Mucosa of descending colon (tissue), 3 donors: Measurements from ENCODE around the gene EXOC1L. TPM values are rescaled to one million over a fixed set of nuclear protein-coding genes. Genes with fewer than 3 reads are reported as not detected.

Experiments
- ATAC-seq: fragments of 200-7000 bp; cut with Tn5 transposase; one replicate; pipeline ENCODE4 v1.9.1; 2020; ENCODE audit warnings: mild to moderate bottlenecking, moderate library complexity
- DNase-seq, 3 donors: peaks; one replicate each; pipeline ENCODE4 v3.0.0-alpha.2; 2020
- H3K36me3 ChIP-seq: fragments of 200-600 bp; one replicate; pipeline ENCODE4 v1.8.0; 2021; ENCODE audit warnings: low read depth, mild to moderate bottlenecking
- H3K4me1 ChIP-seq: fragments of 200-600 bp; one replicate; pipeline ENCODE4 v1.8.0; 2021; ENCODE audit warnings: low read depth, mild to moderate bottlenecking
- H3K4me3 ChIP-seq: fragments of 200-600 bp; one replicate; pipeline ENCODE4 v1.8.0; 2021; ENCODE audit warnings: mild to moderate bottlenecking
- H3K9me3 ChIP-seq: fragments of 200-600 bp; one replicate; pipeline ENCODE4 v1.8.0; 2021; ENCODE audit warnings: mild to moderate bottlenecking
- intact Hi-C, 2 donors: fragments of 100-400 bp; cut with DNase I in 1 of 2; cut with micrococcal nuclease in 1 of 2; formaldehyde crosslinking; loops; one replicate each; pipeline versions ENCODE4 v1.11.0 to v1.11.1; 2022; cut with DNase I, micrococcal nuclease
- total RNA-seq, 3 donors: library from RNA; stranded (reverse); fragmentation: NEBNext Ultra II Directional in 2 of 3; extraction: Animal tissue kit (Norgen Biotek cat#: 25700) in 2 of 3; gene quantifications; one replicate each; pipeline versions ENCODE4 v1.2.1 to v1.2.4, GENCODE V29; 2021 to 2023
- TF ChIP-seq, protein P1 (sequence below): fragments of 200-600 bp; IDR thresholded peaks from one replicate; pipeline ENCODE4 v1.8.0; 2022; ENCODE audit warnings: antibody characterized with exemption, mild to moderate bottlenecking
- donor health status: DM: no; HTN: no; CAD: no; lungs with moderate emphysema.
- donor health status: DM: no; HTN: no; CAD: no.
- donor health status: DM: no; HTN: yes; CAD: no.

EXOC1L gene
- total RNA-seq, 3 donors from 2014 or later, result not detected

DNA sequence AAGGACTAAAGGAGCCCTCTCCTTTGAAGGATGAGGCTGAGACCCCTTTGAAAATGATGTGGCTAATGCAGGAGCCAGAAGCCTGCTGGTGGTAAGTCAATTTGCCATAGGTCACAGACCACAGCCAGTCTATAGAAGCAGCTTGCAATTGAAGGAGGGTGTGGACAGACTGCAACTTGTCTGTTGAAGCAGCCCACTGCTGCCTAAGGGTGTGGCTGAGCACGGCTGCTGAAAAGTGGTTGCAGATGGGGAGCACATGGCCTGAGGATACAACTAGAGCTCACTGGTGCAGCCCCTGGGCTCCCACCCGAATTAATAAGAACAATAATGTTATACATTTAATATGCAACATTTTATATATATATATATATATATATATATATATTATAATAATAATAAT, 11.4 kb upstream of the EXOC1L start:
- Histone ChIP-seq H3K36me3 (no peaks in the 10 kb centered on the region), H3K9me3 (no peaks in the 10 kb centered on the region), H3K4me1 (no peaks in the 10 kb centered on the region), H3K4me3 (no peak overlapping the region)
- DNase-seq (no peak), ATAC-seq (no peak)
- TF ChIP-seq, protein P1, sequence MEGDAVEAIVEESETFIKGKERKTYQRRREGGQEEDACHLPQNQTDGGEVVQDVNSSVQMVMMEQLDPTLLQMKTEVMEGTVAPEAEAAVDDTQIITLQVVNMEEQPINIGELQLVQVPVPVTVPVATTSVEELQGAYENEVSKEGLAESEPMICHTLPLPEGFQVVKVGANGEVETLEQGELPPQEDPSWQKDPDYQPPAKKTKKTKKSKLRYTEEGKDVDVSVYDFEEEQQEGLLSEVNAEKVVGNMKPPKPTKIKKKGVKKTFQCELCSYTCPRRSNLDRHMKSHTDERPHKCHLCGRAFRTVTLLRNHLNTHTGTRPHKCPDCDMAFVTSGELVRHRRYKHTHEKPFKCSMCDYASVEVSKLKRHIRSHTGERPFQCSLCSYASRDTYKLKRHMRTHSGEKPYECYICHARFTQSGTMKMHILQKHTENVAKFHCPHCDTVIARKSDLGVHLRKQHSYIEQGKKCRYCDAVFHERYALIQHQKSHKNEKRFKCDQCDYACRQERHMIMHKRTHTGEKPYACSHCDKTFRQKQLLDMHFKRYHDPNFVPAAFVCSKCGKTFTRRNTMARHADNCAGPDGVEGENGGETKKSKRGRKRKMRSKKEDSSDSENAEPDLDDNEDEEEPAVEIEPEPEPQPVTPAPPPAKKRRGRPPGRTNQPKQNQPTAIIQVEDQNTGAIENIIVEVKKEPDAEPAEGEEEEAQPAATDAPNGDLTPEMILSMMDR, result no peak
- intact Hi-C loops, result no loop called here

DNA sequence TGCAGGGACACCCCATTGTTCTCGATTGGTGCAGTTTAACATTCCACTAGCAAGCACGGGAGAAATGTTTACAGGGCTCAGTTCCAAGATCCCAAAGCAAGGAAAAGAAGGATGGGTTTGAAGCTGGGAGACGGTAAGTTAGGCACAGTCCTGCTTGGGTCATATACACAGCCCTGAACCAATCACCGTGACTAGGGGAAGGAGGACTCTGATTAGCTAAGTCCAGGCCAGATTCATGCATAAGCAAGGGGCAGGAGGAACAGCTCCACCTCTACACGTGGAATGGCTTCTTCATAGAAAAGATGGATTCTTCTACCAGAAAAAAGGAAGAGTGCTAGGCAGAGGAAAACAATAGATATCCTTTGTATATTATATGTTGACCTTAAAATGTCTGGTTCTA, 11.0 kb upstream of the EXOC1L start:
- Histone ChIP-seq H3K9me3 (no peaks in the 10 kb centered on the region), H3K36me3 (no peaks in the 10 kb centered on the region), H3K4me3 (no peak overlapping the region), H3K4me1 (no peaks in the 10 kb centered on the region)
- TF ChIP-seq, protein P1, result no peak
- DNase-seq (no peak), ATAC-seq (no peak)
- intact Hi-C loops, result no loop called here

DNA sequence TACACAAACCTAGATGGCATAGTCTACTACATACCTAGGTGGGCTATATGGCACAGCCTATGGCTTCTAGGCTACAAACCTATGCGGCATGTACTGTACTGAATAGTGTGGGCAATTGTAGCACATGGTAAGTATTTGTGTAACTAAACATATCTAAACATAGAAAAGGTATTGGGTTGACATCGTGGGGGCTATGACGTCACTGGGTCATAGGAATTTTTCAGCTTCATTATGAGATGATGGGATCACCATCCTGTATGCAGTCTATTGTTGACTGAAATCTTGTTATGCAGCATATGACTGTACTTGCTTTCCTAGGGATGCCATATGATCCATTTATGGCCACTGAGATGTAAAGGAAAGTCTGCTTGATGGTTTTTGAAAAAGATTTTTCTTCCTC, 1.9 kb upstream of the EXOC1L start:
- DNase-seq (no peak), ATAC-seq (no peak)
- Histone ChIP-seq H3K4me3 (no peak overlapping the region), H3K9me3 (no peaks in the 10 kb centered on the region), H3K36me3 (no peaks in the 10 kb centered on the region), H3K4me1 (no peaks in the 10 kb centered on the region)
- TF ChIP-seq, protein P1, result no peak
- intact Hi-C loops, result no loop called here

- no peak for ATAC-seq
These were observed 689 bp downstream of the EXOC1L start for GRCh38 chr4:55820279-55820678.

DNA sequence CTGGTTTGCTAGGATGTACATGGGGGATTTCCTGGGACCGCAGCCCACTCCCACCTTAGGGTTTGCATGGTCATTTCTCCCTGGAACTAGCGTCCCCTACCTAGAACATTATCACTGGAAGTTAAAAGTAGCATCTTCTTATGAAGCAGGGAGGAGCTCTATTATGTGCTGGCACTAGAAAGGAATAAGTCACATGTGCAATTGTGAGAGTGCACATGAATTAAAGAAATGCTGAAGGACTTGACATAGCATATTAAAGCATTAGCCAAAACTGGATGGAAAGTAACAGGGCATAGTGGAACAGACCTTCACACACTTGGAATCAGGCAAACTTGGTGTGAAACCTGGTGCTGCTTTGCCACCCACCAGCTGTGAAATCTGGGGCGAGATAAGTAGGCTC, 2.7 kb downstream of the EXOC1L start:
- Histone ChIP-seq H3K36me3 (no peaks in the 10 kb centered on the region), H3K4me3 (no peak overlapping the region), H3K4me1 (no peaks in the 10 kb centered on the region), H3K9me3 (no peaks in the 10 kb centered on the region)
- intact Hi-C loops, result no loop called here
- DNase-seq (no peak), ATAC-seq (no peak)
- TF ChIP-seq, protein P1, result no peak

More at GRCh38 chr4:55820279-55820678, 689 bp downstream of the EXOC1L start:
- TF ChIP-seq, protein P1, result no peak
- no peaks in the 10 kb centered on the region for H3K36me3 ChIP-seq
- intact Hi-C loops, result no loop called here
- H3K4me3 ChIP-seq, result no peak overlapping the region
- no peaks in the 10 kb centered on the region for H3K9me3 ChIP-seq
- H3K4me1 ChIP-seq, result no peaks in the 10 kb centered on the region
- DNase-seq, result no peak

DNA sequence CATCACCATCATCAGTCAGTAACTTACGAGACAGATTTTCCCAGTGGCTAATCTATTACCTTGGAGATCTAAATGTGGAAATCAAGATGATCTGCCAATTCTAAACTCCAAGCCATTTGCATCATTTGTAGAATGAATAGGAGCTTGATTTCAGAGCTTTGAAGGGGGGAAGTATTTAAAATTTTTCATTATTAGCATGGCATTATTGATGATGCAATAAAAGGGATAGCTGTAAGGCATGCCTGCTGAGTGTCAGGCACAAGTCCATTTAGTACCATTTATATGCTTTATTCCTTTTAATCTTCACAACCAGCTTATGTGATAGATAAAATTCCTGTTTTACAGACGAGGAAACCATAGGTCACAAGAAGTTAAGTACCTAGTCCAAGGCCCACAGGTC, 5.3 kb downstream of the EXOC1L start:
- H3K4me3 ChIP-seq, result no peak overlapping the region
- TF ChIP-seq, protein P1, result no peak
- no peaks in the 10 kb centered on the region for H3K9me3 ChIP-seq
- no peaks in the 10 kb centered on the region for H3K4me1 ChIP-seq
- intact Hi-C loops, result no loop called here
- DNase-seq, result no peak
- H3K36me3 ChIP-seq, result no peaks in the 10 kb centered on the region
- ATAC-seq, result no peak
